GM18505 (cell line): ENCODE data around the gene COG8.
A peak's percentile ranks its signal among the peaks of the same experiment; 100 is the strongest.

ENCODE experiments used
- ATAC-seq: cut with Tn5 transposase; IDR thresholded peaks from one replicate; pipeline ENCODE4 v1.9.1; 2021; ENCODE audit not compliant: unreplicated experiment
- POLR2A ChIP-seq: IDR thresholded peaks from 4 replicates; pipeline ENCODE4 v1.6.1; 2011; ENCODE audit warnings: borderline replicate concordance; ENCODE audit not compliant: insufficient read depth, insufficient read length; ENCODE audit errors: extremely low read depth

COG8 gene

GRCh38 chr16:69330286-69331109 lies 8.9 kb downstream of the COG8 start, which contains the start of gene PDF:
Gene PDF, minus strand, starts transcription at chr16:69330588. Its CDS starts 18 bp downstream, at chr16:69330570.
- peak; percentile 93 for ATAC-seq
- TF ChIP-seq POLR2A, result peak; percentile 84

- no peak for TF ChIP-seq POLR2A
- peak; percentile 40 for ATAC-seq
Observed at GRCh38 chr16:69329369-69330285, 9.7 kb downstream of the COG8 start.

GRCh38 chr16:69328854-69329316 lies 10.5 kb downstream of the COG8 start:
- no peak for ATAC-seq
- TF ChIP-seq POLR2A, result no peak

- no peak for ATAC-seq
- no peak for TF ChIP-seq POLR2A
Observed at GRCh38 chr16:69327585-69328310, 11.6 kb downstream of the COG8 start.

- ATAC-seq, result no peak
- TF ChIP-seq POLR2A, result no peak
Observed at GRCh38 chr16:69326172-69326873, 13.0 kb downstream of the COG8 start.

GRCh38 chr16:69325784-69326171 lies 13.6 kb downstream of the COG8 start:
- ATAC-seq, result no peak
- TF ChIP-seq POLR2A, result no peak

GRCh38 chr16:69324585-69325253 lies 14.6 kb downstream of the COG8 start:
- no peak for ATAC-seq
- TF ChIP-seq POLR2A, result no peak

GRCh38 chr16:69324013-69324531 lies 15.3 kb downstream of the COG8 start:
- no peak for ATAC-seq

GRCh38 chr16:69323415-69323814 lies 15.9 kb downstream of the COG8 start:
- no peak for ATAC-seq
- TF ChIP-seq POLR2A, result no peak

More at GRCh38 chr16:69324013-69324531, 15.3 kb downstream of the COG8 start:
- peak; percentile 27 for TF ChIP-seq POLR2A

- TF ChIP-seq POLR2A, result no peak
- no peak for ATAC-seq
Observed at GRCh38 chr16:69322343-69322742, 17.0 kb downstream of the COG8 start.

GRCh38 chr16:69321080-69321479 lies 18.3 kb downstream of the COG8 start:
- TF ChIP-seq POLR2A, result no peak
- ATAC-seq, result no peak

- no peak for ATAC-seq
- no peak for TF ChIP-seq POLR2A
Observed at GRCh38 chr16:69320740-69321073, 18.7 kb downstream of the COG8 start.
